ENCODE measurements around the gene ZFAND3.

ZFAND3 gene

DNA sequence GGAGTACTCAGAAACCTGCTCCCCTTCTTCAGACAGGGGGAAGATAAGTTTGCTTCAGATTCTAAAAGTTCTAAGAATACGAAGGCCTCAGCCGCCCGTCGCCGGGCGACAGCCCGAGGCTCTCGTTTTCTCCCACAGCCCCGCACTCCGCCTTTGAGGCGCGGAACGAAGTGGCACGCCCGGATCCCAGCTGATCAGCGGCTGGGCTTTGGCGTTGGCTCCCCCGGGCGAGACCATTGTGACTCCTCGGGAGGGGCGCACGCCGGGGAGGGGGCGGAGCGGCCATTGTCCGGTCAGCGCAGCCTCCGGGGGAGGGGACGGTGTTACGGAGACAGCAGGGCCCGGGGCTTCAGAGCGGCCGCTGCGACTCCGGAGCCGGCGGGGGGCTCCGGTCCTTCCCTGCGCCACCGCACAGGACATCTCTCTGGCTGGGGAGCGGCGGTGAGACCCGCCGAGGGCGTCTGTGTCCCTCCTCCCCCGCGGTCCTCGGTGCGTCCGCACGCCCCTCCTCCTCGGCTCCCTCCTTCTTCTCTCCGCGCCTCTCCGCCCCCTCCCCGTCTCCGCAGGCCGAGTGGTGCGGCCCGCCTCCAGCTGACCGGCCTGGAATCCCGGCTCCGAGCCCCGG lies at the start of gene ZFAND3:
TSS of gene ZFAND3 (plus strand) at position 551 of the 625 bp plus-strand sequence. CDS start 219 bp downstream, outside the sequence.
- peak; percentile 97 for DNase-seq (ENCODE audit: low spot score)

DNA sequence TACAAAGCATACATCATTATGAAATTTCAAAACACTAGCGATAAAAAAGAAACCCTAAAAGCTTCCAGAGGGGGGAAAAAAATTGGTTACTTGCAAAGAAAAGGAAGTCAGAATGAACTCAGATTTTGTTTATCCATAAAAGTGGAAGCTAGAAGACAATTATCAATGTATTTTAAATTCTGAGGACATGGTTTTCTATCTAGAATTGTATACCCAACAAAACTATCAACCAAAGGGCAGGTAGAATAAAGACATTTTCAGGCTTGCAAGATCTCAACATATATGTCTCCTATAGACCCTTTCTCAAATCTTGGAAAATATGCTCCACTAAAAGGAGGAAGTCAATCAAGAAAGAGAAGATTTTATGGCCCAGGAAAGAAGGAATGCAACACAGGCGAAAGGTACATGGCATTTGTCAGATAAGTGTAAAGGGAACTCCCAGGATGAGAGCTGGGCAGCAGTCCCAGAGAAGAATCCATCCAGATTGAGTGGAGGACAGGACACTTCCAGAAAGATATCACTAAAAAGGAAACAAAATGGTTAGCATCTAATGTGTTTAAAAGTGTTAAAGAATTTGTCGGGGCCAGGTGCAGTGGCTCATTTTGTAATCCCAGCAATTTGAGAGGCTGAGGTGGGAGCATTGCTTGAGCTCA lies 45.4 kb upstream of the ZFAND3 start:
- DNase-seq (ENCODE audit: low spot score): no peak

DNA sequence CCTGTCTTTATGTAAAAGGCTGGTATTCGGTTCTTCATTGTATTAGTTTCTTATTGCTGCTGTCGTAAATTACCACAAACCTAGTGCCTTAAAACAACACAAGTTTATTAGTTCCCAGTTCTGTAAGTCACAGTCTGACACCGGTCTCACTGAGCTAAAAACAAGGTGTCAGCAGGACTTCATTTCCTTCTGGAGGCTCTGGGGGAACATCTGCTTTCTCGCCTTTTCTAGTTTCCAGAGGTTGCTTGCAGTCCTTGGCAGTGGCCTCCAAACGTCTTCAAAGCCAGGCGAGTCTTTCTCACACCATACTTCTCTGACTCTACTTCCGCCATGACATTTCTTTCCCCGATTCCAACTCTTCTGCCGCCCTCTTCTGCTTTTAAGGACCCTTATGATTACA lies 43.0 kb upstream of the ZFAND3 start:
- DNase-seq (ENCODE audit: low spot score): no peak

- no peak for DNase-seq (ENCODE audit: low spot score)
These were observed 42.2 kb upstream of the ZFAND3 start for GRCh38 chr6:37777272-37777834.

DNA sequence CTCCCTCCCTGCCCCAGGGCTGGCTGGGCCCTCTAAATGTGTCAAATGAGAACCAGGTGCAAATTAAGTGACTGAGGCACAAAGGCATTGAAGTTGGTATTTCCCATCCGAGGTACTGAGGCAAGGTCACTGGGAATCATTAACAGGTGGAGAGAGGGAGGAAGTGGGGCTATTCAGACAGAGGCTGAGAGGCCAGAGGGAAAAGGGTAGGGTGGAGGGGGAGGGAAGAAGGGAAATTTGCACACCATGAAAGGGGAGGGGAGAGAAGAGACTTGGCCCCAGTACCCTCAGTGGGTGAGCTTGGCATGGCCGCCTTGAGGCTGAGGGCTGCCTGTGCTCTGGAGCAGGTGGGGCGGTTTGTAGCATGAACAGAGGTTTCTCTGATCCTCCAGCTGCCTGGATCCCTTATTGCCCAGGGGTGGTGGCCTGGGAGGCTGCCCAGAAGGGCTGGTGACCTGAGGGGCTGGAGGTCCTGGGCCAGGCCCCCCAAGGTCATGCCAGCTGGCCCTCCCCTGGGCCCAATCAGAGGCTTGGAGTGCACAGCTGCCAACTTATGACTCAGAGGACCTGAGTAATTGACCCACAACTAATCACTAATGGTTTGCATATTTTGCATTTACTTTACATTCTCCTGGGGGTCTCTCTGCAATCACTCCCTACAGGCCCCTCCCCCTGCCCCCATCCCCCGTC lies 40.3 kb upstream of the ZFAND3 start:
- no peak for DNase-seq (ENCODE audit: low spot score)

GRCh38 chr6:37779902-37780628 lies 39.5 kb upstream of the ZFAND3 start:
- no peak for DNase-seq (ENCODE audit: low spot score)

DNA sequence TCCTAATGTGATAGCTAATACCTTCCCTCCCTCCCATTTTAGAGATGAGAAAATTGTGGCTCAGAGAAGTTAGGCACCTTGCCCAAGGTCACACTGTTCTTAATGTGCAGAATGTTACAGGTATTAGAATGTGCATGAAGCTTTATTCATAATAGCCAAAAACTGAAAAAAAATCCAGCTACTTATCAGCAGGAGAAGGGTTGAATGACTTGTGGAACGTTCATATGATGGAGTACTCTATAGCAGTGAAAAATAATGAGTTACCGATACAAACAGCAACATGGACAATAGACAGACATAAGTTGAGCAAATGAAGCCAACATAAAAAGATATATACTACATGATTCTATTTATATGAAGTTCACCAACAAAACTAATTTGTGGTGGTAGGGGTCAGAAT lies 37.7 kb upstream of the ZFAND3 start:
- no peak for DNase-seq (ENCODE audit: low spot score)

- DNase-seq (ENCODE audit: low spot score): peak; percentile 25
These were observed 36.3 kb upstream of the ZFAND3 start for GRCh38 chr6:37783025-37783855.

GRCh38 chr6:37783856-37784584 lies 35.5 kb upstream of the ZFAND3 start:
- DNase-seq (ENCODE audit: low spot score): peak; percentile 19

- no peak for DNase-seq (ENCODE audit: low spot score)
These were observed 35.0 kb upstream of the ZFAND3 start for GRCh38 chr6:37784585-37784967.

GRCh38 chr6:37785002-37785662 lies 34.4 kb upstream of the ZFAND3 start:
- DNase-seq (ENCODE audit: low spot score): no peak

GRCh38 chr6:37785663-37786270 lies 33.8 kb upstream of the ZFAND3 start:
- no peak for DNase-seq (ENCODE audit: low spot score)

- DNase-seq (ENCODE audit: low spot score): no peak
These were observed 32.3 kb upstream of the ZFAND3 start for GRCh38 chr6:37787216-37787615.

- DNase-seq (ENCODE audit: low spot score): no peak
These were observed 31.3 kb upstream of the ZFAND3 start for GRCh38 chr6:37788259-37788658.

- DNase-seq (ENCODE audit: low spot score): peak; percentile 96
These were observed 28.2 kb upstream of the ZFAND3 start for GRCh38 chr6:37791156-37791919.

- DNase-seq (ENCODE audit: low spot score): no peak
These were observed 27.0 kb upstream of the ZFAND3 start for GRCh38 chr6:37792457-37793033.

DNA sequence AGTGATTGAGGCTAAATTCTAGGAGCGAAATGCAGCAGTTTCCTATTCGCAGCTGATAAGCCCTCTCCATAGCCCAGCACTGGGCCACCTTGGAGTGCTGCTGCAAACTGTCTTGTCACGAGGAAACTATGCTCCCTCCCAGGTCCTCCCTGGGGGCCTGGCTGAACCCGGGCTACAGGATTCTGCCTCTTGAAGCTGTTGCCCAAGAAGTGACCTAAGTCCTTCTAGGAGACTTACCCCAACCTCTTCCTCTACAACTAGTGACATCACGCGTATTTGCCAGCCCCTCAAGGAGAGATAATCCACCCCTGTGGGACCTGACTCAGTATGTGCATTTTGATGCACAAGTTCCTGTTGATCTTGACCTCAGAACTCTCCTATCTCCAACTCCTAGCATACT lies 26.5 kb upstream of the ZFAND3 start:
- DNase-seq (ENCODE audit: low spot score): no peak

DNA sequence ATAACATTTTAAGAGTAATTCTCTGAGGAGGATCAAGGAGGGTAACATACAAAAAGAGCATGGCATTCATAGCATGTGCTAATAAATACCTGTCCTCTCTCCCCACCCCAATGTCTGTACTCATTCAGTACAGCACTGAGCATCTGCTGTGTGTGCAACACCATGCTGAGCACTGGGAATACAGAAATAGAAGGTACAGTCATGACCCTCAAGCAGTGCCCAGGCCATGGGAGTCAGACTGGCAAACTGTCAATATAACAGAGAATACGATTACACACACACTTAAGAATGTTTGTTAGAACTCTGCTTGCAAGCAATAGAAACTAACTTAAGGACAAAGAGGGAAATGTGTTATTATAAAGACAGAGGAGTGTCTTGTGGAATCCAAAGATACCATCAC lies 24.7 kb upstream of the ZFAND3 start:
- no peak for DNase-seq (ENCODE audit: low spot score)
